Activated T-cell treated with anti-CD3 and anti-CD28 coated beads, Interleukin-2, amount 50 U/mL, for 4 hours (primary cell): ENCODE measurements around the gene CDHR5. TPM values are rescaled to one million over a fixed set of nuclear protein-coding genes. Genes with fewer than 3 reads are reported as not detected.

Experiments
- ATAC-seq, 2 donors: fragments of 200-7000 bp; cut with Tn5 transposase; one replicate each; pipeline ENCODE4 v1.10.0; 2021
- DNase-seq: peaks from one replicate; pipeline ENCODE4 v3.0.0-alpha.2; 2020
- H3K27me3 Mint-ChIP-seq: one replicate; pipeline ENCODE4 v1.8.0; 2021; ENCODE audit warnings: low read depth, mixed read lengths
- H3K36me3 Mint-ChIP-seq: one replicate; pipeline ENCODE4 v1.8.0; 2022; ENCODE audit warnings: mixed read lengths; ENCODE audit not compliant: insufficient read depth
- H3K4me1 Mint-ChIP-seq: one replicate; pipeline ENCODE4 v1.8.0; 2021; ENCODE audit warnings: low read depth, mixed read lengths
- H3K4me3 Mint-ChIP-seq: one replicate; pipeline ENCODE4 v1.8.0; 2021; ENCODE audit warnings: mild to moderate bottlenecking, moderate library complexity, mixed read lengths
- H3K9me3 Mint-ChIP-seq: one replicate; pipeline ENCODE4 v1.8.0; 2021; ENCODE audit warnings: mixed read lengths
- total RNA-seq, 3 donors: library from RNA; stranded (reverse); gene quantifications; one replicate each; pipeline ENCODE4 v1.2.1, GENCODE V29; 2021

CDHR5 gene
- total RNA-seq, 3 donors from 2014 or later, result not detected

- Mint-ChIP-seq H3K9me3 (no peaks in the 10 kb centered on the region), H3K36me3 (peaks cover 19% of the 10 kb centered on the region), H3K27me3 (no peaks in the 10 kb centered on the region), H3K4me1 (no peaks in the 10 kb centered on the region), H3K4me3 (no peak overlapping the region)
- ATAC-seq, result no peak
- no peak for DNase-seq
These were observed 26.6 kb downstream of the CDHR5 start for GRCh38 chr11:598005-598680.

DNA sequence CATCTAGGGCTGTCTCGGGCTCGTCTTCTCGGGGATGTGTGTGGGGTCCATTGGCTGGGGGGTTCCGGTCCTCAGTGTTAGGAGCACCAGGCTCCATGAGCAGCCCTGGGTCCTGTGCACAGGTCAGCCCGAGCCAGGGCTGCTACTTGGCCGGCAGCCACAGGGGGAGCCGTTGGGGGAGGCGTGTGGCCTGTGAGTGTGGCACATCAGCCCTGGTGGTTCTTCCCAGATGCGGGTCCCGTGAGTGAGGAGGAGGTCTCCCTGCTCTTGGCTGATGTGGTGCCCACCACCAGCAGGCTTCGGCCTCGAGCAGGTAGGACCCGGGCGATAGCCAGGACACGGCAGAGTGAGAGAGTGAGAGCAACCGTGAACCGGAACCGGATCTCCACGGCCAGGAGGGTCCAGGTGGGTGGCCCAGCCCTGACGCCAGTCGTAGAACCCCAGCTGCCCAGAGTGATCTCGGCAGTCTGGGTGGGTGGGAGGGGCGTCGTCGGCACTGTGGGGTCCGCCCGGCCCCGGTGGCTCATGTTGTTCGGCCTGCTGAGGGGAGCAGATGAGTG is 27.5 kb downstream of the CDHR5 start:
- ATAC-seq, result peak in 1 of 2 donors; percentile 49
- Mint-ChIP-seq H3K4me3 (no peak overlapping the region), H3K9me3 (no peaks in the 10 kb centered on the region), H3K36me3 (peaks cover 25% of the 10 kb centered on the region), H3K27me3 (no peaks in the 10 kb centered on the region), H3K4me1 (no peaks in the 10 kb centered on the region)
- no peak for DNase-seq

DNA sequence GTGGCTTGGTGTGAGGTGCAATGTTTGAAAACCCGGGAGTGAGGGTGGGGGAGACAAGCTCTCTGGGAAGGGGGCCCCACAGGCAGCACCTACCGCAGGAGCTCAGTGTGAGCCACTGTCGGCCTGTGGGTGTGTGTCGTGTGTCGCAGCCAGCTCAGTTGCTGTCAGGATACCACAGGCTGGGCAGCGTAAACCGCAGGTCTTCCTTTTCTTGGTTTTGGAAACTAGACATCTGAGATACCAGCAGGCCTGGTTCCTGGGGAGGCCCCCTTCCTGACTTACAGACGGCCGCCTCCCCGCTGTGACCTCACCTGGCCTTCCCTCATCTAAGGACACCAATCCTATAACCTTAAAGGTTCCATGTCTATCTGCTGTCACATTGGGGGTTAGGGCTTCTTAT is 28.4 kb downstream of the CDHR5 start:
- H3K9me3 Mint-ChIP-seq, result no peaks in the 10 kb centered on the region
- no peaks in the 10 kb centered on the region for H3K4me1 Mint-ChIP-seq
- peaks cover 25% of the 10 kb centered on the region for H3K36me3 Mint-ChIP-seq
- H3K27me3 Mint-ChIP-seq, result no peaks in the 10 kb centered on the region
- H3K4me3 Mint-ChIP-seq, result no peak overlapping the region
- DNase-seq (no peak), ATAC-seq (peak in 1 of 2 donors; percentile 41)

DNA sequence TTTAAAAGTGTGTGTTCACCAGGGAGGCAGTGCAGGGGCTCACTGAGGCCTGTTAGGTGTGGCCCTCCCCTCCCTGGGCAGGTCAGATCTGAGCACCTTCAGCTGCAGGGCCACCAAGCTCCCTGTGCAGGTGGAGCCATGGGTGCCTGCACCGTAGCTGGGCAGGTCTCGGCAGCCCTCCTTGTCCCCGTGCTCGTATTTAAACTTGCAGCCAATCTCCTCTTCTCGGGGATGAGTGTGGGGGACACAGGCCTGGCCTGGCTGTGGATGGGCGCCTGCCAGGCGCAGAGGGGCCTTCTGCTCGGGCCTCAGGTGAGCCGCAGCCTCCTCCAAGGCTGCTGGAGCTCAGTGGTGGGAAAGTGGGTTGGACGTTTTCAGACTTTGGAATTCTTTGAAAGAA is 29.4 kb downstream of the CDHR5 start:
- Mint-ChIP-seq H3K4me3 (no peak overlapping the region), H3K27me3 (no peaks in the 10 kb centered on the region), H3K4me1 (no peaks in the 10 kb centered on the region), H3K36me3 (peaks cover 24% of the 10 kb centered on the region), H3K9me3 (no peaks in the 10 kb centered on the region)
- no peak for DNase-seq
- no peak for ATAC-seq

DNA sequence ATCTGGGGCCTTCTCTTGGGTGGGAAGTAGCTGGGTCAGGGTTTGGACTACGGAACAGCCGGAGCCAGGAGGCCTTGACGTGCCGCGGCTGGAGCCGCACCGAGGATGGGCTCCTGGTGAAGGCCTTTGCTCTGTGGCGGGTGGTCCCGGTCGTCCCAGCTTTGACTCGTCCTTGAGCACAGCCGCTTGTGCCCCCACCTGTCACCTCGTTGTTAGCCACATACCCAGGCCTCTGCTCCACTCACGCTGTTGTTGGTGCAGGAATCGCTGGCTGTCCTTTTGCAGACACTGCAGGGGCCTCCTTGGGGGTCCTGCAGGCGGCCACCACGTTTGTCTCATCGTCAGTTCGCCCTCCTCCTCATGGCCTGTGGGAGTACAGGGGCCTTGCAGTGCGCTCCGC is 31.4 kb downstream of the CDHR5 start:
- no peak overlapping the region for H3K4me3 Mint-ChIP-seq
- no peaks in the 10 kb centered on the region for H3K4me1 Mint-ChIP-seq
- H3K36me3 Mint-ChIP-seq, result peaks cover 30% of the 10 kb centered on the region
- H3K27me3 Mint-ChIP-seq, result no peaks in the 10 kb centered on the region
- no peak for DNase-seq
- no peak for ATAC-seq
- H3K9me3 Mint-ChIP-seq, result no peaks in the 10 kb centered on the region

- ATAC-seq, result no peak
- H3K4me3 Mint-ChIP-seq, result no peak overlapping the region
- no peaks in the 10 kb centered on the region for H3K27me3 Mint-ChIP-seq
- DNase-seq, result no peak
- H3K4me1 Mint-ChIP-seq, result peaks cover 4% of the 10 kb centered on the region
- H3K9me3 Mint-ChIP-seq, result no peaks in the 10 kb centered on the region
- H3K36me3 Mint-ChIP-seq, result peaks cover 33% of the 10 kb centered on the region
These were observed 31.8 kb downstream of the CDHR5 start for GRCh38 chr11:592918-593317.

- Mint-ChIP-seq H3K4me1 (peaks cover 8% of the 10 kb centered on the region), H3K36me3 (peaks cover 37% of the 10 kb centered on the region), H3K4me3 (no peak overlapping the region), H3K27me3 (no peaks in the 10 kb centered on the region), H3K9me3 (no peaks in the 10 kb centered on the region)
- ATAC-seq (no peak), DNase-seq (no peak)
These were observed 32.3 kb downstream of the CDHR5 start for GRCh38 chr11:592501-592900.

GRCh38 chr11:590997-591396 is 33.8 kb downstream of the CDHR5 start:
- H3K27me3 Mint-ChIP-seq, result no peaks in the 10 kb centered on the region
- ATAC-seq (no peak), DNase-seq (no peak)
- peaks cover 18% of the 10 kb centered on the region for H3K4me1 Mint-ChIP-seq
- peaks cover 35% of the 10 kb centered on the region for H3K36me3 Mint-ChIP-seq
- H3K9me3 Mint-ChIP-seq, result no peaks in the 10 kb centered on the region
- no peak overlapping the region for H3K4me3 Mint-ChIP-seq

DNA sequence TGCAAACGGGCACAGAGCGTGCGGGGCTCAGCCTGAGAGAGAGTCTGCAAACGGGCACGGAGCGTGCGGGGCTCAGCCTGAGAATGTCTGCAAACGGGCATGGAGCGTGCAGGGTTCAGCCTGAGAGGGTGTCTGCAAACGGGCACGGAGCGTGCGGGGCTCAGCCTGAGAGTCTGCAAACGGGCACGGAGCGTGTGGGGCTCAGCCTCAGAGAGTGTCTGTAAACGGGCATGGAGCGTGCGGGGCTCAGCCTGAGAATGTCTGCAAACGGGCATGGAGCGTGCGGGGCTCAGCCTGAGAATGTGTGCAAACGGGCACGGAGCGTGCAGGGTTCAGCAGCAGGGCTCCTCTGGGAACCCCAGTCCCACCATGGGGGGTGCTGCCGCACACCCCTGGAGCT is 35.0 kb downstream of the CDHR5 start:
- ATAC-seq, result no peak
- peaks cover 35% of the 10 kb centered on the region for H3K36me3 Mint-ChIP-seq

DNA sequence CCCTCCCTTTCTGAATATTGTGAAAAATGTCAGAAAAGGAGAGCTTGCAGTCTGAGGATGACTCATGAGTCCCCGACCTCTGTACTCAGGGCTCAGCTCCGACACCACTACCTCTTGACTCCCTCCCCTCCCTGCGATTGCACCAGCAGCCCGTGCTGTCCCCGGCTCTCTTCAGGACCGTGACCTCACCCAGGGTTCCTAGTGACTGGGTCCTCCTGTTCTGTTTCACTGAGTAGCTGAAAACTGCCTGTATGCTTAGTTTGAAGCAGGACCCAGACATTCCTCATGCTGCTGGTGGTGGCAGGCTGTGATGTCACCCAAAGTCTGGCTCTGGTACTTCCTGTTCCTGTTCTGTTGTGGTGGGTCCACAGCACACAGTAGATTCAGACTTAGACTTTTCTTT is 36.8 kb downstream of the CDHR5 start:
- H3K36me3 Mint-ChIP-seq, result peaks cover 29% of the 10 kb centered on the region
- DNase-seq, result peak; percentile 73
- no peaks in the 10 kb centered on the region for H3K9me3 Mint-ChIP-seq
- H3K27me3 Mint-ChIP-seq, result no peaks in the 10 kb centered on the region
- peak overlapping the region; percentile 62 for H3K4me3 Mint-ChIP-seq
- H3K4me1 Mint-ChIP-seq, result peaks cover 18% of the 10 kb centered on the region
- peak; percentile 98 to 99 for ATAC-seq

More for the DNA sequence above, 35.0 kb downstream of the CDHR5 start:
- DNase-seq, result no peak
- Mint-ChIP-seq H3K27me3 (no peaks in the 10 kb centered on the region), H3K4me3 (no peak overlapping the region), H3K4me1 (peaks cover 18% of the 10 kb centered on the region), H3K9me3 (no peaks in the 10 kb centered on the region)

- Mint-ChIP-seq H3K4me1 (peaks cover 18% of the 10 kb centered on the region), H3K27me3 (no peaks in the 10 kb centered on the region), H3K36me3 (peaks cover 28% of the 10 kb centered on the region), H3K4me3 (no peak overlapping the region), H3K9me3 (no peaks in the 10 kb centered on the region)
- DNase-seq, result no peak
- peak; percentile 7 to 15 for ATAC-seq
These were observed 37.2 kb downstream of the CDHR5 start for GRCh38 chr11:587546-587945.

DNA sequence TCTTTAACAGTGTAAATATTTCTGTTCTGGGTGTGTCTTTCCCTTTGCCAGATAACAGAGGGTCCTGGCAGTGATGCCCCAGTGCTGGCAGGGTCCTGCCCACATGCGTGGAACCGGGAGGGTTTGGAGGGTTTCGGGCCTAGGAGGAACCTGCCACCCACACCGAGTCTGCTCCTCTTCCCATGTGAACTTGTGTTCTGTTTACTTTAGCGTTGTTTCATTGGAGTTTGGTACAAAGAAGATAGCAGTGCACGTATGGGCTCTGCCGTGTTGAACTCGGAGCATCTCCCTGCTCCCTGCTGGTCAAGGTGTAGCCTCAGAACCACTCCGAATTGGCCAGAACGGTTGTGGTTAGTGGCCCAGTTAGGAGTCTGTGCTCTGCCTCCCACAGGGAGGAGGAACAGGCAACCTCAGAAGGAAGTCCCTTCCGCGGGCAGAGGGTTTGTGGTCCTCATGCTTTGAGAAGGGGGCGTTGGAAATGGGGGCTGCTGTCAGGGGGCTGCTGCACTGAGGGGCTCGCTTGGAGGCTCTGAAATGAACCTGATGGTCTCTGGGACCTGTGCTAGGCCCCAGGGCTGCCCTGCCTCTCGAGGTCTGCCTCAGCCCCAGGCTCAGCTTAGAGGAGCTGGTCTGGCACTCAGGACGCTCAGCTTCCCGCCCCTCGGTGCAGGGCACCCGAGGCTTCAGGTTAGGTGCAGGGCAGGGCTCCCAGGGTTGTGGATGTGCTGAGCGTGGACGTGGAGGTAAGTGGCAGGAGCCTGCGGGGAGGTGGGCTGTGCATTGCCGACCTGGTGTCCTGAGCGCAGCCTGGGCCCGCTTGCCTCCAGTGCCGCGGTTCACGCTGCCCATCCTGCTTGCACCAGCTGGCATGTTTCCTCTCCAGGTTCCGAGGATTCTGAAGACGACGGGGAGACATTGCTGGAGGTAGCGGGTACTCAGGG is 38.1 kb downstream of the CDHR5 start:
- ATAC-seq, result no peak

GRCh38 chr11:584287-584686 is 40.5 kb downstream of the CDHR5 start:
- DNase-seq, result no peak
- H3K4me1 Mint-ChIP-seq, result peaks cover 40% of the 10 kb centered on the region
- no peak overlapping the region for H3K4me3 Mint-ChIP-seq
- H3K36me3 Mint-ChIP-seq, result peaks cover 23% of the 10 kb centered on the region
- no peak for ATAC-seq
- H3K27me3 Mint-ChIP-seq, result no peaks in the 10 kb centered on the region
- H3K9me3 Mint-ChIP-seq, result no peaks in the 10 kb centered on the region

More for the DNA sequence above, 38.1 kb downstream of the CDHR5 start:
- Mint-ChIP-seq H3K4me3 (no peak overlapping the region), H3K27me3 (no peaks in the 10 kb centered on the region), H3K4me1 (peaks cover 20% of the 10 kb centered on the region), H3K36me3 (peaks cover 26% of the 10 kb centered on the region), H3K9me3 (no peaks in the 10 kb centered on the region)
- no peak for DNase-seq

DNA sequence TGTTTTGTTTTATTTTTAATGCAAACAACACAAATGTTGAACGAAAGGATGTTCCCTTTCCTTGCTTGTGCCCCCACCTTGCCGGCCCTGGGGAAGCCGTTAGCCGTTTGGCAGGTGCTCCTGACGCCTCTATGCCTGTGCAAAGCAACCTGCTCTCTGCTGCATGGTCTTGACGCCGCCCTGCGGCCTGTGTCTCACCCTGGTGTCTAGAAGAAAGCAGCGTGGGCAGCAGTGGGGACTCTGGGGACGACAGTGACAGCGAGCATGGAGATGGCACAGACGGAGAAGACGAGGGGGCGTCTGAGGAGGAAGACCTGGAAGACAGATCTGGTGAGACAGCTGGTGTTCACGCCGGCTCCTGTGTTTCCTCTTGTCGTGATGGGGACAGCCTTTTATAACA is 43.0 kb downstream of the CDHR5 start:
- Mint-ChIP-seq H3K9me3 (no peaks in the 10 kb centered on the region), H3K4me1 (peaks cover 48% of the 10 kb centered on the region), H3K36me3 (peaks cover 13% of the 10 kb centered on the region), H3K4me3 (no peak overlapping the region), H3K27me3 (no peaks in the 10 kb centered on the region)
- ATAC-seq, result no peak
- no peak for DNase-seq
